Measurements from ENCODE around the gene APAF1.

DNA sequence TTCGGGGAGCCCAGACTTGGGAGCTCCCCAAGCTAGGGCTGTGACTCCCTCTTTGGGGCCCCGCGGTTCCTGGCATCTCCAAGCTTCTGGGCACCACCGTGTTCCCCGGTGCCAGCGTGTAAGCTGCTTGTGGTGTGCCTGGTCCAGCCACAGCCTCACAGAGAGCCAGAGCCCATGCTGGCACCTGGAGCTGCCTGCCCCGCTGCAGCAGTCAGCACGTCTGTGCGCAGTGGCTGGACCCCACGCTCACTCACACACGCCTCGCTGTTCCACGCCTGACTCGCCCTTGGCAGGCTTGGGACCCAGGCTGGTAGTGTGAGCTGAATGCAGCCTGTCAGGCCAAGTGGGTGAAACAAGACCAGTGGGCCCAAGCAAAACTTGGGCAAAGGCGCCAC is 34.5 kb downstream of the APAF1 start:
- TF ChIP-seq, protein P1, sequence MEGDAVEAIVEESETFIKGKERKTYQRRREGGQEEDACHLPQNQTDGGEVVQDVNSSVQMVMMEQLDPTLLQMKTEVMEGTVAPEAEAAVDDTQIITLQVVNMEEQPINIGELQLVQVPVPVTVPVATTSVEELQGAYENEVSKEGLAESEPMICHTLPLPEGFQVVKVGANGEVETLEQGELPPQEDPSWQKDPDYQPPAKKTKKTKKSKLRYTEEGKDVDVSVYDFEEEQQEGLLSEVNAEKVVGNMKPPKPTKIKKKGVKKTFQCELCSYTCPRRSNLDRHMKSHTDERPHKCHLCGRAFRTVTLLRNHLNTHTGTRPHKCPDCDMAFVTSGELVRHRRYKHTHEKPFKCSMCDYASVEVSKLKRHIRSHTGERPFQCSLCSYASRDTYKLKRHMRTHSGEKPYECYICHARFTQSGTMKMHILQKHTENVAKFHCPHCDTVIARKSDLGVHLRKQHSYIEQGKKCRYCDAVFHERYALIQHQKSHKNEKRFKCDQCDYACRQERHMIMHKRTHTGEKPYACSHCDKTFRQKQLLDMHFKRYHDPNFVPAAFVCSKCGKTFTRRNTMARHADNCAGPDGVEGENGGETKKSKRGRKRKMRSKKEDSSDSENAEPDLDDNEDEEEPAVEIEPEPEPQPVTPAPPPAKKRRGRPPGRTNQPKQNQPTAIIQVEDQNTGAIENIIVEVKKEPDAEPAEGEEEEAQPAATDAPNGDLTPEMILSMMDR (IDR thresholded peaks at IDR 0.05; ENCODE audit: extremely low read depth in 1 of 2, insufficient read depth in 1 of 2, low read depth in 1 of 2, low read length in 2 of 2) = no peak
- no peak for TF ChIP-seq POLR2A (IDR thresholded peaks at IDR 0.05; ENCODE audit: low read depth, low read length)
- no peak for TF ChIP-seq EZH2 (IDR thresholded peaks at IDR 0.05; ENCODE audit: borderline replicate concordance, low read depth, low read length, severe bottlenecking)
- no peak for TF ChIP-seq POLR2AphosphoS5 (IDR thresholded peaks at IDR 0.05; ENCODE audit: insufficient read depth, low read depth, low read length)
- TF ChIP-seq JUN (IDR thresholded peaks at IDR 0.05; ENCODE audit: borderline replicate concordance, insufficient read depth, insufficient read length, low read depth) = no peak
- no peak for TF ChIP-seq MYC (IDR thresholded peaks at IDR 0.05; ENCODE audit: low read depth, low read length)
